DND-41 (cell line): Measurements from ENCODE around the gene TPCN1.

Source experiments
- CTCF ChIP-seq: IDR thresholded peaks from 2 replicates; pipeline ENCODE4 v1.5.1; 2012; ENCODE audit warnings: borderline replicate concordance, low read length, moderate library complexity, mild to moderate bottlenecking; ENCODE audit not compliant: poor library complexity, severe bottlenecking; ENCODE audit errors: extremely low read depth
- EZH2 ChIP-seq: IDR thresholded peaks from 3 replicates; pipeline ENCODE4 v1.6.1; 2012; ENCODE audit warnings: borderline replicate concordance, low read depth, mild to moderate bottlenecking, moderate library complexity, low read length, inconsistent platforms; ENCODE audit not compliant: severe bottlenecking

- TF ChIP-seq CTCF: no peak
- TF ChIP-seq EZH2: no peak
These were observed 85.1 kb downstream of the TPCN1 start for GRCh38 chr12:113306382-113306781.
